ENCODE measurements around the gene TEAD2. TPM values are rescaled to one million over a fixed set of nuclear protein-coding genes. Genes with fewer than 3 reads are reported as not detected.
A peak's percentile ranks its signal among the peaks of the same experiment; 100 is the strongest.

The TEAD2 gene
- total and polyA plus RNA-seq, 9 of the 15 experiments (the other 6 are each of a cell fraction or from before 2014, with no cell fraction given), result 1.6 to 27.0 (median 13.9) TPM

DNA sequence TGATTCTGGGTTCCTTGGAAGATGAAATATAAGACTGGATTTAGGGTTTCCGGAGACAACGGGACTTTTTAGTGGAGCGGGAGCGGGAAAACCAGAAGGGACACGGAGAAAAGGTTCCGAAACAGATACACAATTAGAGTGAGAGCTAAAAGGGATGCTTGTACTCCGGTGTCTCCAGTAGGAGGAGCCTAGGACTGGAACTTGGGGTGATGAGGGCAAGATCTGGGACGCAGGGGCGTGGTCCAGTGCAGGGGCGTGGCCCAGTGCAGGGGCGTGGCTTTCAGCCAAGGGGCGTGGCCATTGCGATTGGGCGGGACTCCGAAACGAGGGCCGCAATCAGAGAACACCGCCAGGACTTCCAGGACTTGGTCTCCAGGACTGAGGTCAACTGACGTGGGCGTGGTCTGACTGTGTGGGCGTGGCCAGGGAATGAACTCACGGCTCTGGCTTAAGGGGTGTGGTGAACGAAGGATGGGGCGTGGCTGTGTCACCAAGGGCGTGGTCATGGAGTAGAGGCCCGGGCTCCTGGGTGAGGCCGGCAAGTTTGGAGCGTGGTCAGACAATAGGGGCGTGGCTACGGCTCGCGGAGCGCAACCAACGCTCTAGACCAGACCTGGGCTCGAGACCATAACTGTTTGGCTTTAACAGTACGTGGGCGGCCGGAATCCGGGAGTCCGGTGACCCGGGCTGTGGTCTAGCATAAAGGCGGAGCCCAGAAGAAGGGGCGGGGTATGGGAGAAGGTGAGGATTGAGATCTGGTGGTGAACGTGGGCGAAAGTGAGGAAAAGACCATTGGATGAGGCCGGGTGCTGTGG is 1.3 kb upstream of the TEAD2 start, which contains the start of gene DKKL1 (continued):
- TF ChIP-seq TEAD1 (CRISPR knock-in tag; IDR thresholded peaks at IDR 0.05), result no peak; a peak in 1 of 4 replicates
- no peak for TF ChIP-seq HNRNPK (IDR thresholded peaks at IDR 0.05; ENCODE audit: low read depth, low read length, poor library complexity, severe bottlenecking)
- no peak for TF ChIP-seq NCOR1 (IDR thresholded peaks at IDR 0.05)
- TF ChIP-seq, protein P1, sequence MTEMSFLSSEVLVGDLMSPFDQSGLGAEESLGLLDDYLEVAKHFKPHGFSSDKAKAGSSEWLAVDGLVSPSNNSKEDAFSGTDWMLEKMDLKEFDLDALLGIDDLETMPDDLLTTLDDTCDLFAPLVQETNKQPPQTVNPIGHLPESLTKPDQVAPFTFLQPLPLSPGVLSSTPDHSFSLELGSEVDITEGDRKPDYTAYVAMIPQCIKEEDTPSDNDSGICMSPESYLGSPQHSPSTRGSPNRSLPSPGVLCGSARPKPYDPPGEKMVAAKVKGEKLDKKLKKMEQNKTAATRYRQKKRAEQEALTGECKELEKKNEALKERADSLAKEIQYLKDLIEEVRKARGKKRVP (CRISPR knock-in tag; IDR thresholded peaks at IDR 0.05), result no peak; the same call in 1 of the 2 replicates
- peak in 1 of 2 experiments; percentile 65; a peak in 1 of 4 replicates for TF ChIP-seq SRF (CRISPR knock-in tag; IDR thresholded peaks at IDR 0.05)
- TF ChIP-seq SMARCA4 (IDR thresholded peaks at IDR 0.05), result peak; percentile 46; the same call in 1 of the 2 replicates
- no peak for TF ChIP-seq PBX2 (CRISPR knock-in tag; IDR thresholded peaks at IDR 0.05; ENCODE audit: low read depth)
- TF ChIP-seq PBX2 (tag; conservative IDR thresholded peaks at IDR 0.05; ENCODE audit: low read depth), result 0 out of 2 replicates have a peak, but pooled peaks have one; percentile 18
- TF ChIP-seq ADNP (tag; IDR thresholded peaks at IDR 0.05), result no peak
- TF ChIP-seq ILF3 (IDR thresholded peaks at IDR 0.05; ENCODE audit: borderline replicate concordance), result no peak
- no peak; the same call in 1 of the 2 replicates for TF ChIP-seq MBD2 (IDR thresholded peaks at IDR 0.05; ENCODE audit: borderline replicate concordance, low read depth)
- no peak for TF ChIP-seq KAT8 (IDR thresholded peaks at IDR 0.05; ENCODE audit: low read depth)
- no peak for TF ChIP-seq E2F4 (CRISPR knock-in tag; IDR thresholded peaks at IDR 0.05; ENCODE audit: low read depth)
- 0 out of 2 replicates have a peak, but pooled peaks have one; percentile 54 for TF ChIP-seq ZNF12 (CRISPR knock-in tag; IDR thresholded peaks at IDR 0.05)
- no peak for TF ChIP-seq CHCHD3 (CRISPR knock-in tag; IDR thresholded peaks at IDR 0.05)
- TF ChIP-seq NCOA2 (IDR thresholded peaks at IDR 0.05; ENCODE audit: partially characterized antibody in 2 of 2), result no peak
- TF ChIP-seq SREBF1 (IDR thresholded peaks at IDR 0.05; ENCODE audit: borderline replicate concordance, low read depth, low read length), result no peak
- TF ChIP-seq ZKSCAN1 (IDR thresholded peaks at IDR 0.05; ENCODE audit: low read depth, low read length), result peak; percentile 75
- TF ChIP-seq PCBP1 (IDR thresholded peaks at IDR 0.05; ENCODE audit: low read depth, low read length, poor library complexity, severe bottlenecking), result no peak
- peak; percentile 85 for TF ChIP-seq CBFB (CRISPR knock-in tag; IDR thresholded peaks at IDR 0.05)
- TF ChIP-seq, protein P2, sequence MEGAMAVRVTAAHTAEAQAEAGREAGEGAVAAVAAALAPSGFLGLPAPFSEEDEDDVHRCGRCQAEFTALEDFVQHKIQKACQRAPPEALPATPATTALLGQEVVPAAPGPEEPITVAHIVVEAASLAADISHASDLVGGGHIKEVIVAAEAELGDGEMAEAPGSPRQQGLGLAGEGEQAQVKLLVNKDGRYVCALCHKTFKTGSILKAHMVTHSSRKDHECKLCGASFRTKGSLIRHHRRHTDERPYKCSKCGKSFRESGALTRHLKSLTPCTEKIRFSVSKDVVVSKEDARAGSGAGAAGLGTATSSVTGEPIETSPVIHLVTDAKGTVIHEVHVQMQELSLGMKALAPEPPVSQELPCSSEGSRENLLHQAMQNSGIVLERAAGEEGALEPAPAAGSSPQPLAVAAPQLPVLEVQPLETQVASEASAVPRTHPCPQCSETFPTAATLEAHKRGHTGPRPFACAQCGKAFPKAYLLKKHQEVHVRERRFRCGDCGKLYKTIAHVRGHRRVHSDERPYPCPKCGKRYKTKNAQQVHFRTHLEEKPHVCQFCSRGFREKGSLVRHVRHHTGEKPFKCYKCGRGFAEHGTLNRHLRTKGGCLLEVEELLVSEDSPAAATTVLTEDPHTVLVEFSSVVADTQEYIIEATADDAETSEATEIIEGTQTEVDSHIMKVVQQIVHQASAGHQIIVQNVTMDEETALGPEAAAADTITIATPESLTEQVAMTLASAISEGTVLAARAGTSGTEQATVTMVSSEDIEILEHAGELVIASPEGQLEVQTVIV (CRISPR knock-in tag; IDR thresholded peaks at IDR 0.05; ENCODE audit: borderline replicate concordance), result no peak

Data from K562 (cell line).